Measurements from ENCODE around the gene PPP1R11.

DNA sequence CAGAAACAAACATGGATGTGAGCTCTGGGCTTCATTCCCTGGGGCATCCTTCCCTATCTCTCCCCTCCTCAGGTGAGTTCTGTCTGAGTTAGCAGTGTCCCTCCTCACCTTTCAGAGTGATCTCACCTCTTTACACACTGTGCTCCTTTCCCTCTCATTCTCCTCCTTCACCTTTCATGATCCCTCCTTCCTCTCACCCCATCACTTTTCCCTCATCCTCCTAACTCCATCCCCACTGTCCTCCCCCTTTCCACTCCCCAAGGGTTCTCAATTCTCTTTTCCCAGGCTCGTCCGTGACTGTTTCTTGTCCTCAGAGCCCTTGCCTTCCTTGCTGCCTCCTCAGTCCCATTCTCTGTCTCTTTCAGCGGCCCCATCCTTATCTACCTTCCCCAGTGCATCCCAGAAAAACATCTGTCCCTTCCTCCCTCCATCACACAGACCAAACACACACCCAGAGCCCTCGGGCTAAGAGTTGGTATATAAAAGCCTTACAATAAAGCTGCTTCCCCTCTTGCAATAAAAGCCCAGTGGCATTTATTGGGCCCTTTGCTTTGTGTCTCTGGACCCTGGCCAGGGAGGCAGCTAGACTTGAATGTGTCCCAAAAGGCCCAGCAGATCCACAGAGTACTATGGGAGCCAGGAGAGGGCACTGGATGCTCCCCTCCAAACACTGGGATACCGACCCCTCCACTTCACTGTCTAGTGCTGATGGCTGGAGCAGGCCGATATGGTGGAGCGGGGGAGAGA is 6.7 kb downstream of the PPP1R11 start:
- no peak for TF ChIP-seq POLR2A (IDR thresholded peaks at IDR 0.05)
- TF ChIP-seq, protein P1, sequence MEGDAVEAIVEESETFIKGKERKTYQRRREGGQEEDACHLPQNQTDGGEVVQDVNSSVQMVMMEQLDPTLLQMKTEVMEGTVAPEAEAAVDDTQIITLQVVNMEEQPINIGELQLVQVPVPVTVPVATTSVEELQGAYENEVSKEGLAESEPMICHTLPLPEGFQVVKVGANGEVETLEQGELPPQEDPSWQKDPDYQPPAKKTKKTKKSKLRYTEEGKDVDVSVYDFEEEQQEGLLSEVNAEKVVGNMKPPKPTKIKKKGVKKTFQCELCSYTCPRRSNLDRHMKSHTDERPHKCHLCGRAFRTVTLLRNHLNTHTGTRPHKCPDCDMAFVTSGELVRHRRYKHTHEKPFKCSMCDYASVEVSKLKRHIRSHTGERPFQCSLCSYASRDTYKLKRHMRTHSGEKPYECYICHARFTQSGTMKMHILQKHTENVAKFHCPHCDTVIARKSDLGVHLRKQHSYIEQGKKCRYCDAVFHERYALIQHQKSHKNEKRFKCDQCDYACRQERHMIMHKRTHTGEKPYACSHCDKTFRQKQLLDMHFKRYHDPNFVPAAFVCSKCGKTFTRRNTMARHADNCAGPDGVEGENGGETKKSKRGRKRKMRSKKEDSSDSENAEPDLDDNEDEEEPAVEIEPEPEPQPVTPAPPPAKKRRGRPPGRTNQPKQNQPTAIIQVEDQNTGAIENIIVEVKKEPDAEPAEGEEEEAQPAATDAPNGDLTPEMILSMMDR (IDR thresholded peaks at IDR 0.05) = no peak

All from body of pancreas (tissue), 4 donors.